GM23338 (cell line): Measurements from ENCODE around the gene UBE2F. TPM values are rescaled to one million over a fixed set of nuclear protein-coding genes. Genes with fewer than 3 reads are reported as not detected.

Experiments
- ATAC-seq: fragments of 200-7000 bp; cut with Tn5 transposase; 3 replicates; pipeline ENCODE4 v1.9.1; 2020
- DNase-seq: peaks from one replicate; pipeline ENCODE4 v3.0.0-alpha.2; 2015; ENCODE audit warnings: low spot score
- H2AFZ ChIP-seq: fragments of 200-600 bp; sonication (generic); 2 replicates; pipeline ENCODE4 v1.8.0; 2016; ENCODE audit warnings: antibody characterized with exemption, mild to moderate bottlenecking, moderate library complexity
- H3F3A ChIP-seq: fragments of 200-600 bp; sonication (generic); replicated peaks from 2 replicates; pipeline ENCODE4 v1.8.0; 2017; ENCODE audit warnings: antibody characterized with exemption, mixed run types, low read depth
- H3K27ac ChIP-seq: fragments of 200-600 bp; sonication (generic); 2 replicates; pipeline ENCODE4 v1.6.1; 2016; ENCODE audit warnings: low read depth
- H3K27me3 ChIP-seq: fragments of 200-600 bp; sonication (generic); 2 replicates; pipeline ENCODE4 v1.8.0; 2016; ENCODE audit warnings: mild to moderate bottlenecking, mixed run types, moderate library complexity; ENCODE audit not compliant: insufficient read depth
- H3K36me3 ChIP-seq: fragments of 200-600 bp; sonication (generic); 2 replicates; pipeline ENCODE4 v1.8.0; 2016; ENCODE audit warnings: mild to moderate bottlenecking; ENCODE audit not compliant: insufficient read depth
- H3K4me1 ChIP-seq: fragments of 200-600 bp; sonication (generic); 2 replicates; pipeline ENCODE4 v1.8.0; 2016; ENCODE audit warnings: mild to moderate bottlenecking, moderate library complexity; ENCODE audit not compliant: insufficient read depth
- H3K4me2 ChIP-seq: fragments of 200-600 bp; sonication (generic); 2 replicates; pipeline ENCODE4 v1.7.1; 2017; ENCODE audit warnings: mixed run types
- H3K4me3 ChIP-seq: fragments of 200-600 bp; sonication (generic); 2 replicates; pipeline ENCODE4 v1.6.1; 2016; ENCODE audit warnings: mixed run types
- H3K79me2 ChIP-seq: fragments of 200-600 bp; sonication (generic); replicated peaks from 2 replicates; pipeline ENCODE4 v1.8.0; 2017; ENCODE audit warnings: mild to moderate bottlenecking; ENCODE audit not compliant: insufficient read depth
- H3K9me2 ChIP-seq: fragments of 200-600 bp; sonication (generic); 2 replicates; pipeline ENCODE4 v1.8.0; 2017; ENCODE audit not compliant: insufficient read depth
- H4K20me1 ChIP-seq: fragments of 200-600 bp; sonication (generic); replicated peaks from 2 replicates; pipeline ENCODE4 v1.8.0; 2017; ENCODE audit warnings: mild to moderate bottlenecking; ENCODE audit not compliant: insufficient read depth
- H3K27ac Mint-ChIP-seq: 2 replicates; pipeline ENCODE4 v1.8.0; 2020; ENCODE audit warnings: inconsistent platforms, mild to moderate bottlenecking, moderate library complexity, mixed read lengths
- H3K27me3 Mint-ChIP-seq: 3 replicates; pipeline ENCODE4 v1.8.0; 2022; ENCODE audit warnings: low read depth, mild to moderate bottlenecking, moderate library complexity, mixed read lengths, inconsistent platforms; ENCODE audit not compliant: insufficient read depth, poor library complexity
- H3K36me3 Mint-ChIP-seq: 3 replicates; pipeline ENCODE4 v1.8.0; 2021; ENCODE audit warnings: low read depth, mild to moderate bottlenecking, inconsistent platforms, moderate library complexity, mixed read lengths
- H3K4me1 Mint-ChIP-seq: 3 replicates; pipeline ENCODE4 v1.8.0; 2020; ENCODE audit warnings: mild to moderate bottlenecking, inconsistent platforms, mixed read lengths
- H3K4me3 Mint-ChIP-seq: 3 replicates; pipeline ENCODE4 v1.8.0; 2021; ENCODE audit warnings: moderate library complexity, mild to moderate bottlenecking, inconsistent platforms, mixed read lengths
- H3K9me3 Mint-ChIP-seq: 3 replicates; pipeline ENCODE4 v1.8.0; 2020; ENCODE audit warnings: moderate library complexity, mild to moderate bottlenecking, inconsistent platforms, mixed read lengths
- ETS1 ChIP-seq: IDR thresholded peaks from 2 replicates; pipeline ENCODE4 v1.6.1; 2016; ENCODE audit warnings: antibody characterized with exemption
- EZH2 ChIP-seq: fragments of 200-600 bp; sonication (generic); IDR thresholded peaks from one replicate; pipeline ENCODE4 v1.8.0; 2017; ENCODE audit warnings: antibody characterized with exemption, mild to moderate bottlenecking, low read depth; ENCODE audit not compliant: unreplicated experiment
- EZH2phosphoT487 ChIP-seq: fragments of 200-600 bp; sonication (generic); IDR thresholded peaks from one replicate; pipeline ENCODE4 v1.8.1; 2018; ENCODE audit warnings: antibody characterized with exemption; ENCODE audit not compliant: unreplicated experiment
- JUNB ChIP-seq: IDR thresholded peaks from one replicate; pipeline ENCODE4 v1.6.1; 2016; ENCODE audit warnings: antibody characterized with exemption; ENCODE audit not compliant: unreplicated experiment
- POLR2AphosphoS5 ChIP-seq: IDR thresholded peaks from 2 replicates; pipeline ENCODE4 v1.6.1; 2016; ENCODE audit warnings: antibody characterized with exemption, low read depth
- ZNF331 ChIP-seq: fragments of 250-450 bp; sonication (Bioruptor Pico); IDR thresholded peaks from 2 replicates; pipeline ENCODE4 v1.5.0; 2020; ENCODE audit warnings: low read depth, mild to moderate bottlenecking, moderate library complexity
- ZNF462 ChIP-seq: fragments of 250-450 bp; sonication (Bioruptor Pico); IDR thresholded peaks from 2 replicates; pipeline ENCODE4 v1.5.0; 2020; ENCODE audit warnings: mild to moderate bottlenecking, moderate library complexity
- polyA plus RNA-seq: library from polyadenylated mRNA; unstranded; fragments of >200 nt; fragmentation: Nextera tagmentation; extraction: Ambion mirVana; gene quantifications from 2 replicates; pipeline ENCODE4 v1.2.1, GENCODE V29; 2016
- total RNA-seq: library from RNA; depleted of rRNA; stranded (reverse); fragments of >200 nt; shearing (Covaris generic); gene quantifications from 2 replicates; pipeline ENCODE4 v1.2.3, GENCODE V29; 2014
- TF ChIP-seq, protein P1 (sequence below), 2 experiments: fragments of 200-600 bp in 1 of 2; sonication (generic) in 1 of 2; conservative IDR thresholded peaks; 2 replicates each; pipeline versions ENCODE4 v1.5.1 to v1.6.1; 2016 to 2017; ENCODE audit warnings: antibody characterized with exemption in 2 of 2, low read depth in 2 of 2, mild to moderate bottlenecking in 2 of 2, moderate library complexity in 1 of 2

Gene UBE2F
- total and polyA plus RNA-seq, 2 experiments from 2014 or later = 98.2 to 106 TPM

DNA sequence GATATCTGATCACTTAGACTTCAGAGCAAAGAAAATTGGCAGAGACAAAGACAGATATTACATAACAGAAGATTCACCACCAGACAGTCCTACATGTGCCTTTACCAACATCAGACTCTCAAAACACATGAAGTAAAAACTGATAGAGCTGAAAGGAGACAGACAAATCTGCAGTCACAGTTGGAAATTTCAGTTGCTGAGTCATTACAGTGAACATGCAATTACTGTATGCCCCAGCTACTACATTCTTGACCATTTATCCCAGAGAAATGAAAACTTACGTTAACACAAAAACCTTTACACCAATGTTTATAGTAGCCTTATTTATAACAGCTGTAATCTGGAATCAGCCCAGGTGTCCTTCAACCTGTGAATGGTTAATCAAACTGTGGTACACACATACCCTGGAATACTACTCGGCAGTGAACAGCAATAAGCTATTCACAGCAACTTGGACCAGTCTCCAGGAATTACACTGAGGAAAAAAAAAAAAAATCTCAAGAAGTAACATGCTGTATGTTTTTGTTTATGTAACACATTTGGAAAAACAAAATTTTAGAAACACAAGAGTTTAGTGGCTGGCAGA lies 86.5 kb downstream of the UBE2F start:
- Histone ChIP-seq H3K36me3 (no peaks in the 10 kb centered on the region), H3K4me2 (no peak overlapping the region), H4K20me1 (no peaks in the 10 kb centered on the region), H3K9me2 (no peaks in the 10 kb centered on the region), H3K4me1 (no peaks in the 10 kb centered on the region), H3F3A (no peaks in the 10 kb centered on the region), H2AFZ (no peak overlapping the region), H3K4me3 (no peak overlapping the region), H3K27ac (no peak overlapping the region), H3K79me2 (no peaks in the 10 kb centered on the region), H3K27me3 (no peaks in the 10 kb centered on the region)
- Mint-ChIP-seq H3K9me3 (peaks cover 13% of the 10 kb centered on the region), H3K27ac (no peak overlapping the region), H3K4me3 (no peak overlapping the region), H3K27me3 (no peaks in the 10 kb centered on the region), H3K4me1 (no peaks in the 10 kb centered on the region), H3K36me3 (0 out of 3 replicates have a peak, but pooled peaks cover 5% of the 10 kb centered on the region)
- no peak for DNase-seq
- TF ChIP-seq POLR2AphosphoS5 (no peak), JUNB (no peak), ZNF331 (no peak), ZNF462 (CRISPR knock-in tag) (no peak), ETS1 (no peak), EZH2 (no peak), EZH2phosphoT487 (no peak)
- TF ChIP-seq, protein P1, sequence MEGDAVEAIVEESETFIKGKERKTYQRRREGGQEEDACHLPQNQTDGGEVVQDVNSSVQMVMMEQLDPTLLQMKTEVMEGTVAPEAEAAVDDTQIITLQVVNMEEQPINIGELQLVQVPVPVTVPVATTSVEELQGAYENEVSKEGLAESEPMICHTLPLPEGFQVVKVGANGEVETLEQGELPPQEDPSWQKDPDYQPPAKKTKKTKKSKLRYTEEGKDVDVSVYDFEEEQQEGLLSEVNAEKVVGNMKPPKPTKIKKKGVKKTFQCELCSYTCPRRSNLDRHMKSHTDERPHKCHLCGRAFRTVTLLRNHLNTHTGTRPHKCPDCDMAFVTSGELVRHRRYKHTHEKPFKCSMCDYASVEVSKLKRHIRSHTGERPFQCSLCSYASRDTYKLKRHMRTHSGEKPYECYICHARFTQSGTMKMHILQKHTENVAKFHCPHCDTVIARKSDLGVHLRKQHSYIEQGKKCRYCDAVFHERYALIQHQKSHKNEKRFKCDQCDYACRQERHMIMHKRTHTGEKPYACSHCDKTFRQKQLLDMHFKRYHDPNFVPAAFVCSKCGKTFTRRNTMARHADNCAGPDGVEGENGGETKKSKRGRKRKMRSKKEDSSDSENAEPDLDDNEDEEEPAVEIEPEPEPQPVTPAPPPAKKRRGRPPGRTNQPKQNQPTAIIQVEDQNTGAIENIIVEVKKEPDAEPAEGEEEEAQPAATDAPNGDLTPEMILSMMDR (conservative IDR thresholded peaks at IDR 0.05; ENCODE audit: low read depth in 2 of 2) = no peak
- ATAC-seq = no peak
